SH-SY5Y (cell line): ENCODE data around the gene RFPL3.

Experiments
- GATA2 ChIP-seq: IDR thresholded peaks from 2 replicates; pipeline ENCODE4 v1.6.1; 2011; ENCODE audit warnings: mild to moderate bottlenecking, low read depth, low read length
- GATA3 ChIP-seq: IDR thresholded peaks from 2 replicates; pipeline ENCODE4 v1.6.1; 2011; ENCODE audit warnings: low read depth, mild to moderate bottlenecking, low read length, moderate library complexity

- TF ChIP-seq GATA2 (no peak), GATA3 (no peak)
Measured at GRCh38 chr22:32355760-32356159, 1.9 kb upstream of the RFPL3 start.
